Karpas-422 (cell line): ENCODE results near the gene TIAM1. TPM values are rescaled to one million over a fixed set of nuclear protein-coding genes. Genes with fewer than 3 reads are reported as not detected.

Experiments
- DNase-seq: peaks from one replicate; pipeline ENCODE4 v3.0.0-alpha.2; 2015
- H2AFZ ChIP-seq: fragments of 200-600 bp; sonication (generic); 2 replicates; pipeline ENCODE4 v1.6.1; 2014; ENCODE audit warnings: antibody characterized with exemption, low read length, mixed read lengths
- H3K27ac ChIP-seq: fragments of 200-600 bp; sonication (generic); 2 replicates; pipeline ENCODE4 v1.5.1; 2014; ENCODE audit warnings: mild to moderate bottlenecking, low read length, moderate library complexity
- H3K27me3 ChIP-seq: fragments of 200-600 bp; sonication (generic); 2 replicates; pipeline ENCODE4 v1.6.1; 2014; ENCODE audit warnings: low read length, mixed read lengths
- H3K36me3 ChIP-seq: fragments of 200-600 bp; sonication (generic); 2 replicates; pipeline ENCODE4 v1.6.1; 2014; ENCODE audit warnings: low read length, mixed read lengths; ENCODE audit not compliant: insufficient read depth
- H3K4me1 ChIP-seq: fragments of 200-600 bp; sonication (generic); 2 replicates; pipeline ENCODE4 v1.6.1; 2014; ENCODE audit warnings: mild to moderate bottlenecking, low read length, mixed read lengths
- H3K4me2 ChIP-seq: fragments of 200-600 bp; sonication (generic); 2 replicates; pipeline ENCODE4 v1.6.1; 2014; ENCODE audit warnings: low read length, low read depth, mild to moderate bottlenecking; ENCODE audit not compliant: poor library complexity, severe bottlenecking
- H3K4me3 ChIP-seq: fragments of 200-600 bp; sonication (generic); 2 replicates; pipeline ENCODE4 v1.5.1; 2014; ENCODE audit warnings: mild to moderate bottlenecking, antibody characterized with exemption, low read length, mixed read lengths
- H3K79me2 ChIP-seq: fragments of 200-600 bp; sonication (generic); 2 replicates; pipeline ENCODE4 v1.6.1; 2014; ENCODE audit warnings: mild to moderate bottlenecking, low read length, mixed read lengths
- H3K9ac ChIP-seq: fragments of 200-600 bp; sonication (generic); 2 replicates; pipeline ENCODE4 v1.6.0; 2014; ENCODE audit warnings: low read length
- H3K9me2 ChIP-seq: fragments of 200-600 bp; sonication (generic), shearing (Covaris generic); replicated peaks from 2 replicates; pipeline ENCODE4 v1.6.0; 2014; ENCODE audit warnings: mild to moderate bottlenecking, low read length, moderate library complexity; ENCODE audit not compliant: insufficient read depth
- H3K9me3 ChIP-seq: fragments of 300-700, 200-600 bp; sonication (generic); 2 replicates; pipeline ENCODE4 v1.6.1; 2014; ENCODE audit warnings: low read length, mixed read lengths
- H4K20me1 ChIP-seq: fragments of 200-600 bp; sonication (generic); 2 replicates; pipeline ENCODE4 v1.6.1; 2014; ENCODE audit warnings: mild to moderate bottlenecking, antibody characterized with exemption, low read length, low read depth; ENCODE audit not compliant: insufficient read depth
- total RNA-seq: library from RNA; depleted of rRNA; stranded (reverse); fragments of >200 nt; shearing (Covaris generic); gene quantifications from 2 replicates; pipeline ENCODE4 v1.2.3, GENCODE V29; 2014; ENCODE audit warnings: low replicate concordance

TIAM1 gene
- total RNA-seq, 1 experiment from 2014 or later: 0.63 TPM

DNA sequence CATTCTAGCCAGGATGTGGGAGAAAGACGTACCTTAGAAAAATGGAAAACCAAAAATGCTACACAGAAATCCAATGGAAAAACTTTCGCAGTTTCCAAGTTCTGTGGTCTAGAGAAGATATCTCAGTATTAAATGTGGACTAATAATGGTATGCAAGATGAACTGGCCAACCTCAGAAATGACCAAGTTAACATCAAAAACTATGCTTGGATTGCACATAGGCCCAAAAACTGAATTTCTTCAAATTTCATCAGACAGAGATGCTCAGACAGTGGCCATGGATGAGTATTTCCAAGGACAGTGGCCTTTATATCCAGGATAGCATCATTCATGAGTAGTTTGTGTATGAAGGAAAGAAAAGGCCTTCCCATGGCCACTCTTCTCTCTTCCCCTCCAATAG is 132.2 kb downstream of the TIAM1 start:
- no peak overlapping the region for H3K4me2 ChIP-seq
- no peak overlapping the region for H2AFZ ChIP-seq
- H3K9me2 ChIP-seq: no peaks in the 10 kb centered on the region
- no peak for DNase-seq
- H3K36me3 ChIP-seq: no peaks in the 10 kb centered on the region
- no peaks in the 10 kb centered on the region for H3K9me3 ChIP-seq
- H3K4me3 ChIP-seq: no peak overlapping the region
- no peaks in the 10 kb centered on the region for H3K79me2 ChIP-seq
- H4K20me1 ChIP-seq: no peaks in the 10 kb centered on the region
- no peak overlapping the region for H3K27ac ChIP-seq
- H3K4me1 ChIP-seq: no peaks in the 10 kb centered on the region
- H3K9ac ChIP-seq: no peak overlapping the region
- H3K27me3 ChIP-seq: no peaks in the 10 kb centered on the region

- H4K20me1 ChIP-seq: no peaks in the 10 kb centered on the region
- H3K79me2 ChIP-seq: no peaks in the 10 kb centered on the region
- no peak overlapping the region for H2AFZ ChIP-seq
- no peak overlapping the region for H3K4me3 ChIP-seq
- no peak overlapping the region for H3K4me2 ChIP-seq
- no peak overlapping the region for H3K9ac ChIP-seq
- H3K4me1 ChIP-seq: peaks cover 15% of the 10 kb centered on the region
- H3K9me2 ChIP-seq: no peaks in the 10 kb centered on the region
- no peak overlapping the region for H3K27ac ChIP-seq
- H3K9me3 ChIP-seq: no peaks in the 10 kb centered on the region
- DNase-seq: no peak
- no peaks in the 10 kb centered on the region for H3K36me3 ChIP-seq
- no peaks in the 10 kb centered on the region for H3K27me3 ChIP-seq
Measured at GRCh38 chr21:31205412-31205811, 138.6 kb downstream of the TIAM1 start.

- H3K9me3 ChIP-seq: no peaks in the 10 kb centered on the region
Measured at GRCh38 chr21:31204801-31205200, 139.3 kb downstream of the TIAM1 start.

GRCh38 chr21:31203431-31204054 is 140.5 kb downstream of the TIAM1 start:
- Histone ChIP-seq H3K9me2 (no peaks in the 10 kb centered on the region), H3K27ac (no peak overlapping the region), H4K20me1 (no peaks in the 10 kb centered on the region), H3K4me1 (peaks cover 15% of the 10 kb centered on the region), H3K4me2 (no peak overlapping the region), H3K27me3 (no peaks in the 10 kb centered on the region), H3K9me3 (no peaks in the 10 kb centered on the region), H3K79me2 (no peaks in the 10 kb centered on the region), H3K9ac (no peak overlapping the region), H2AFZ (no peak overlapping the region), H3K36me3 (no peaks in the 10 kb centered on the region), H3K4me3 (no peak overlapping the region)
- no peak for DNase-seq

More at GRCh38 chr21:31204801-31205200, 139.3 kb downstream of the TIAM1 start:
- H3K36me3 ChIP-seq: no peaks in the 10 kb centered on the region
- no peaks in the 10 kb centered on the region for H3K9me2 ChIP-seq
- no peak overlapping the region for H3K4me3 ChIP-seq
- H3K9ac ChIP-seq: no peak overlapping the region
- H3K4me1 ChIP-seq: peaks cover 15% of the 10 kb centered on the region
- no peaks in the 10 kb centered on the region for H4K20me1 ChIP-seq
- DNase-seq: no peak
- no peak overlapping the region for H2AFZ ChIP-seq
- no peaks in the 10 kb centered on the region for H3K79me2 ChIP-seq
- no peaks in the 10 kb centered on the region for H3K27me3 ChIP-seq
- H3K4me2 ChIP-seq: no peak overlapping the region
- H3K27ac ChIP-seq: no peak overlapping the region

DNA sequence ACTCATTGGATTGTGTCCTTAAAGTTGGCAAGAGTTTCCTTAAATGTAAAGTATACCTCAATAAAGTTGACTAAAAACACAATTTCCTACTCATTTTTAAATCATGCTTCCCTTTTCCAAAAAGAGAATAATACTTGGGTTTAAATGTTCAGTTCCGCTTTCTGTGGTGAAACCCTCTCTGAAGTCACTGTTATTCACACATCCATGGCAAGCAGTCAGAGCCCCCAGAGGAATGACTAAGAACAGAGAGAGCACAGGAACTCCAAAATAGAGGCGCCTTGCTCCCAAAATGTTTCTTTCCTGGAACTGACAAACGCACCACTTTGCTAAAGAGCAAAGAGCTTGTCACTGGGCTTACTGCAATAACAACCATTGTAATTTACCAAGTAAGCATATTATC is 142.5 kb downstream of the TIAM1 start:
- Histone ChIP-seq H2AFZ (no peak overlapping the region), H3K36me3 (no peaks in the 10 kb centered on the region), H3K9me3 (no peaks in the 10 kb centered on the region), H4K20me1 (no peaks in the 10 kb centered on the region), H3K4me1 (peaks cover 15% of the 10 kb centered on the region), H3K9me2 (no peaks in the 10 kb centered on the region), H3K79me2 (no peaks in the 10 kb centered on the region), H3K4me2 (peak overlapping the region; percentile 48), H3K27ac (no peak overlapping the region), H3K9ac (no peak overlapping the region), H3K27me3 (no peaks in the 10 kb centered on the region), H3K4me3 (no peak overlapping the region)
- peak; percentile 56 for DNase-seq

- no peaks in the 10 kb centered on the region for H3K79me2 ChIP-seq
- no peak for DNase-seq
- H3K9ac ChIP-seq: no peak overlapping the region
Measured at GRCh38 chr21:31201144-31201543, 142.9 kb downstream of the TIAM1 start.

DNA sequence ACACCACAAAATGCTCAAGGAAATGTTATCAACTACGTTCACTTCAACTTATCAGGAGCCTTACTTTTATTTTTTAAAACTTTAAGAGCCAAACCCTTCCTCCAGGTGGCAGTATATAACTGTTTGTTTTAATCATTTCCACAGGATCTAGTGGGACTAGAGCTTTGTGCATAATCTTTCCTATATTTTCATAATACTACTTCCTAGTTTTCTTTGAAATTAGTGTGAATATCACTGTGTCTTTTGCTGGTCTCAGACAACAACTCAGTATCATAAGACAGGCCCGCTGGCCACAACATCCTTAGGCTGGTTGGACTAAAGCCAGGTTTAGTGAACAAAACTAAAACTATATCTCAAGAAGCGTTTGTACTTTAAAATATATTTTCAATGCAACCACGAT is 145.5 kb downstream of the TIAM1 start:
- H3K9me3 ChIP-seq: no peaks in the 10 kb centered on the region
- H3K4me2 ChIP-seq: no peak overlapping the region
- no peak overlapping the region for H3K27ac ChIP-seq
- H3K4me3 ChIP-seq: no peak overlapping the region
- H3K4me1 ChIP-seq: peaks cover 15% of the 10 kb centered on the region
- H3K9me2 ChIP-seq: no peaks in the 10 kb centered on the region
- no peak overlapping the region for H2AFZ ChIP-seq
- H3K9ac ChIP-seq: no peak overlapping the region
- H3K79me2 ChIP-seq: no peaks in the 10 kb centered on the region
- H3K27me3 ChIP-seq: no peaks in the 10 kb centered on the region
- H4K20me1 ChIP-seq: no peaks in the 10 kb centered on the region
- H3K36me3 ChIP-seq: no peaks in the 10 kb centered on the region
- DNase-seq: peak; percentile 79

More at GRCh38 chr21:31201144-31201543, 142.9 kb downstream of the TIAM1 start:
- no peaks in the 10 kb centered on the region for H3K27me3 ChIP-seq
- H3K27ac ChIP-seq: no peak overlapping the region
- peak overlapping the region; percentile 48 for H3K4me2 ChIP-seq
- peaks cover 15% of the 10 kb centered on the region for H3K4me1 ChIP-seq
- no peak overlapping the region for H3K4me3 ChIP-seq
- H3K9me3 ChIP-seq: no peaks in the 10 kb centered on the region
- no peaks in the 10 kb centered on the region for H3K9me2 ChIP-seq
- H3K36me3 ChIP-seq: no peaks in the 10 kb centered on the region
- no peak overlapping the region for H2AFZ ChIP-seq
- no peaks in the 10 kb centered on the region for H4K20me1 ChIP-seq

- Histone ChIP-seq H3K9me2 (no peaks in the 10 kb centered on the region), H2AFZ (no peak overlapping the region), H3K27me3 (no peaks in the 10 kb centered on the region), H3K9ac (no peak overlapping the region), H3K4me2 (no peak overlapping the region), H3K9me3 (no peaks in the 10 kb centered on the region), H3K4me1 (peaks cover 12% of the 10 kb centered on the region), H4K20me1 (no peaks in the 10 kb centered on the region), H3K27ac (no peak overlapping the region), H3K36me3 (no peaks in the 10 kb centered on the region), H3K79me2 (no peaks in the 10 kb centered on the region), H3K4me3 (no peak overlapping the region)
- no peak for DNase-seq
Measured at GRCh38 chr21:31196724-31197123, 147.3 kb downstream of the TIAM1 start.
